Mucosa of stomach (tissue), 1 donor: ENCODE results near the gene HRH4.

ENCODE experiments used
- H3K27me3 ChIP-seq: one replicate; pipeline ENCODE4 v1.7.0; 2013; ENCODE audit warnings: mild to moderate bottlenecking, low read length; ENCODE audit not compliant: control insufficient read depth, insufficient read depth
- H3K36me3 ChIP-seq: one replicate; pipeline ENCODE4 v1.7.0; 2013; ENCODE audit warnings: low read length; ENCODE audit not compliant: control insufficient read depth, insufficient read depth
- H3K4me1 ChIP-seq: one replicate; pipeline ENCODE4 v1.7.0; 2013; ENCODE audit warnings: mild to moderate bottlenecking, low read length; ENCODE audit not compliant: control insufficient read depth, insufficient read depth
- H3K4me3 ChIP-seq: one replicate; pipeline ENCODE4 v1.7.0; 2013; ENCODE audit warnings: low read length
- H3K9ac ChIP-seq: one replicate; pipeline ENCODE4 v1.7.0; 2013; ENCODE audit warnings: mild to moderate bottlenecking, low read length, moderate library complexity
- H3K9me3 ChIP-seq: one replicate; pipeline ENCODE4 v1.7.0; 2013; ENCODE audit warnings: mild to moderate bottlenecking, low read length, moderate library complexity; ENCODE audit not compliant: control insufficient read depth
- donor health status: Pancreatic carcinoma.

Gene HRH4

DNA sequence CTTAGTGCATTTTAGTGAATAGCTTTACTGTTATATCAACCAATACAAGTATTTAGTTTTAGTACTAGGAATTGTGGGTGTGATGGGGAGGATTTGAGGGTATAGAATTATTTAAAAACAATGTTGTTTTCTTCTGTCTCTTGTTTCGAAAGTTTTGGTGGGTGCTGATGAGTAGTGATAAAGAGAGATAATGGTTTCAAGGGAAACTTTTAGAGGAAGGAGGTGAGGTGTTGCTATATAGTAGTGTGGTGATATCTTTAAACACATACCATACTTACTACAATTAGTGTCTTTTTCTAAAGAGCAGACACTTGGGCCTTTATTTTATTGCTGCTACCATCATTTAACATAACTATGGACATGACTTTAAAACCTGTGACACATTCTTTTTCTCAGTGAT lies 23.5 kb upstream of the HRH4 start:
- Histone ChIP-seq H3K27me3 (no peaks in the 10 kb centered on the region), H3K4me1 (no peaks in the 10 kb centered on the region), H3K4me3 (no peak overlapping the region), H3K9me3 (no peaks in the 10 kb centered on the region), H3K36me3 (no peaks in the 10 kb centered on the region), H3K9ac (no peak overlapping the region)

DNA sequence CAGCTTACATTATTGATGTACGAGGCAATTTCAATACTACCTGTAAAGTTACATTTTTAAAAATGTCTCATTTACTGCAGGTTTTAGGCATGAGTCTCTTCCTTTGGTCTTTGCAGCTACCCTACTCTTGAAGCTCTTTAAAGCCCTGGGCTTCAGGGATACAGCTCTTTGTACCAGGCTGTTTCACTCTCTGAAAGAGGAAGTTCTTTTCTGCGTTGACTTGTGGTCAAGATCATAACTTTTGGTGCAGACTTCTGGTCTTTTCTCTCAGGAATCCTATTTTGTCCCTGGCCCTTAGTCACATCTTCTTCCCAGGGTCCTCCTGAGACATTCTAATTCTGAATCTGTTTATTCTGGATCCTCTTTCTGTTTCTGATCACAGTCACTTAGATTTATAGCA lies 16.6 kb upstream of the HRH4 start:
- H3K4me1 ChIP-seq, result no peaks in the 10 kb centered on the region
- no peak overlapping the region for H3K9ac ChIP-seq
- no peaks in the 10 kb centered on the region for H3K9me3 ChIP-seq
- no peaks in the 10 kb centered on the region for H3K27me3 ChIP-seq
- no peaks in the 10 kb centered on the region for H3K36me3 ChIP-seq
- no peak overlapping the region for H3K4me3 ChIP-seq

DNA sequence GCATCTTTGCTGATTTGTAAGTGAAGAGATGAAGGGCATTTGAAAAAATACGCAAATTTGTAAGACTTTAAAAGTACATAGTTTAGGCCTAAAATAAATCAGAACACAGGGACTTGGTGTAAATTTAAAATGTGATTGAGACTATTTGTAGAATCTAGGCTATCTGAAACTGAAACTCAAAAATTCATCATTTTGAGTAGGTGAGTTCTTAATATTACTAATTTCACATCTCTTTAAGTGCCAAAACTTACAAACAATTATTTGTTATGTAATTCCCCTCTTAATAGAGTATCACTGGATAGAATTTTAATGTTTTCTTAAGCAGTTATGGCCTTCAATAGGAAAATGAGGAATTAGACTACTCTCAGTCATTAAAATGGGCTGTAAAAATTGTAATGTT lies 14.0 kb upstream of the HRH4 start:
- Histone ChIP-seq H3K9ac (no peak overlapping the region), H3K4me3 (no peak overlapping the region), H3K36me3 (no peaks in the 10 kb centered on the region), H3K9me3 (no peaks in the 10 kb centered on the region), H3K27me3 (no peaks in the 10 kb centered on the region), H3K4me1 (no peaks in the 10 kb centered on the region)

DNA sequence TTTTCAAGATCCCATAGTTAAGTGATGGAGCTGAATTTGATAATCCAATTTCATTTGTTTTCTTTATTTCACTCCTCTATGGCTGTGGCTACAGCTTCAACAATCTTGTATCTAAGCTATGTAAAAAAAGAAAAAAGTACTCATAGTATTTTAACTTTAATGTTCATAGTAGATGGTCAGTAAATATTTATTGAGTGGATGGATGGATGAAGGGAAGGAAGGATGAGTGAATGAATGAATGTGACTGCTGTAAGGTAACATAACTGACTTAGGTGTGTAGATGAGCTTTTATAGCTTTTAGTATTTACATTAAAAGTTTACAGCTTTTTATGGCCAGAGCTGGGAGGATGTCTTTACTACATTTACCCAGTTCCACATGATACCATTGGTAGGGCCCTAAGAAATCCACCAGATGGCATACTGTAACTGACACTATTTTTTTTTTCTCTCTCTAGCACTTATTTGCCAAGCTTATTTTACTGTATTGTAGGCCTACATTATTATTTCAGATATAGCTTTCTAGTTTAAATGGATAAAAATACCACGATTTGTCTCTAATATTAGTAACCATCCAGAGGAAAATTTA lies 13.4 kb upstream of the HRH4 start:
- no peaks in the 10 kb centered on the region for H3K4me1 ChIP-seq
- H3K4me3 ChIP-seq, result no peak overlapping the region
- no peaks in the 10 kb centered on the region for H3K36me3 ChIP-seq
- no peaks in the 10 kb centered on the region for H3K9me3 ChIP-seq
- no peak overlapping the region for H3K9ac ChIP-seq
- H3K27me3 ChIP-seq, result no peaks in the 10 kb centered on the region

DNA sequence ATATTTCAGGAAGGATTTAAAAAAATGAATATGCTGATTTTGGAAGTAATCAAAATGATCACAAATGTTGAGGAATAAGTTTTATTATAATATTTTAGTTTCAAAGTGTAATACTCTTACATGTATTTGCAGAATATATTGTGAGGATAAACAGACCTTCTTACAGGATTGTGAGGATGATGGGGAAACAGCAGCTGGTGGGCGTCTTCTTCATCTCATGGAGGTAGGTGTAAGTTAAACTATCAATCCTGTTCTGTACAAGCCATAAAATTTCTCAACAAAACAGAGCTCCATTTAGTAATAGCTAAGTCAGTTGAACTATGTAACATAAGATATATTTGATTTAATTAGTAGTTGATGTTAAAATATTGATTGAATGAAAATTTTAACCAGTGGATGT lies 12.5 kb upstream of the HRH4 start:
- Histone ChIP-seq H3K4me1 (no peaks in the 10 kb centered on the region), H3K9me3 (no peaks in the 10 kb centered on the region), H3K36me3 (no peaks in the 10 kb centered on the region), H3K9ac (no peak overlapping the region), H3K27me3 (no peaks in the 10 kb centered on the region), H3K4me3 (no peak overlapping the region)

DNA sequence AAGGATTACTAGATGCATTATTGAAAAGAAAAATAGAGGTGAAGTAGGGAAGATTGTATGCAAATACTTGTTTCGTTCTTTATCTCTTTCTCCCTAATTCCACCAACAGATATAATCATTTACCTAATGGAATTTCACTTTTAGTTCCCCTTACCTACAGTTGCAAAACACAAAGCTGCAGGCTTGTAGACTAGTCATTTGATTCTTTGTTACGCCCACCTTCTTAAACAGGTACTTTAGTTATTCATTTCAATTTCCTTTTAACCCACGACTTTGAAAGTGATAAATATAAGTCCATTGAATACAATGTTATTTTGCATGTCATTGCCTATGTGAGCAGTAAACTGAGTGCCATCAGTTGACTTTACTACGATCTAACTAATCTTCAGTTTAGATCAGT lies 3.9 kb upstream of the HRH4 start:
- Histone ChIP-seq H3K4me1 (no peaks in the 10 kb centered on the region), H3K27me3 (no peaks in the 10 kb centered on the region), H3K36me3 (no peaks in the 10 kb centered on the region), H3K9me3 (no peaks in the 10 kb centered on the region), H3K9ac (no peak overlapping the region), H3K4me3 (no peak overlapping the region)

DNA sequence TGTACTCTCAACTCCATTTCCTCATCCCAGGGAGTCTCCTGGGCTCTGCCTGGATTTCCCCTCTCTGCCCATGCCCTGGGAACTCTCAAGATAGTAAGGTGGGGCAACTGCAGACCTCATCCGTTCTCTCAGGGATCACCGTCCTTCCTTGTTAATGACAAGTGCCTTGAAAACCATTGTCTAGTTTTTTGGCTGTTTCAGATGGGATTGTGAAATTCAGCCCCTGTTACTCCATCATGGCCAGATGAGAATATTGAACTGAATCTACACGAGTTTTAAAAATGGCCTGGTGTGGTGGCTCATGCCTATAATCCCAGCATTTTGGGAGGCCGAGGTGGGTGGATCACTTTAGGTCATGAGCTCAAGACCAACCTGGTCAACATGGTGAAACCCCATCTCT lies 665 bp upstream of the HRH4 start:
- H3K9ac ChIP-seq, result no peak overlapping the region
- no peaks in the 10 kb centered on the region for H3K27me3 ChIP-seq
- H3K4me1 ChIP-seq, result no peaks in the 10 kb centered on the region
- H3K36me3 ChIP-seq, result no peaks in the 10 kb centered on the region
- H3K9me3 ChIP-seq, result no peaks in the 10 kb centered on the region
- no peak overlapping the region for H3K4me3 ChIP-seq

DNA sequence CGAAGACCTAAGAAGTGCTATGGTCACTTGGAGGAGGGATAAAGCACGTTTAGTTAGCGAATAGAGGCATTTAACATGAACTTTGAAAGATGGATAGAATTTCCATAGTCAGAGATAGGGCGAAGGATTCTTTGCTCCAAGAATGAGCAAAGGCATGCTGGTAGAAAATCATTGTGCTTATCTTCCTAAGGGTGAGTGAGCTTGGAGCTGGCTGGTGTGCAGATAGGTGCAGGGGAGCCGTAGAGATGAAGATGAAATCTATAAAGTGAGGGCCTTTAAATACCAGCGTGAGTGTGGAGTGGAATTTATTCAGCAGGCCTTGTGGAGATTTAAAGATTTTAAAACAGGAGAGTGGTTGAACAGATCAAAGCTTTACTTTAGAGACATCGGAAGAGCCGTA lies 1.6 kb downstream of the HRH4 start:
- Histone ChIP-seq H3K9ac (no peak overlapping the region), H3K4me3 (no peak overlapping the region), H3K9me3 (no peaks in the 10 kb centered on the region), H3K27me3 (no peaks in the 10 kb centered on the region), H3K4me1 (no peaks in the 10 kb centered on the region), H3K36me3 (no peaks in the 10 kb centered on the region)

DNA sequence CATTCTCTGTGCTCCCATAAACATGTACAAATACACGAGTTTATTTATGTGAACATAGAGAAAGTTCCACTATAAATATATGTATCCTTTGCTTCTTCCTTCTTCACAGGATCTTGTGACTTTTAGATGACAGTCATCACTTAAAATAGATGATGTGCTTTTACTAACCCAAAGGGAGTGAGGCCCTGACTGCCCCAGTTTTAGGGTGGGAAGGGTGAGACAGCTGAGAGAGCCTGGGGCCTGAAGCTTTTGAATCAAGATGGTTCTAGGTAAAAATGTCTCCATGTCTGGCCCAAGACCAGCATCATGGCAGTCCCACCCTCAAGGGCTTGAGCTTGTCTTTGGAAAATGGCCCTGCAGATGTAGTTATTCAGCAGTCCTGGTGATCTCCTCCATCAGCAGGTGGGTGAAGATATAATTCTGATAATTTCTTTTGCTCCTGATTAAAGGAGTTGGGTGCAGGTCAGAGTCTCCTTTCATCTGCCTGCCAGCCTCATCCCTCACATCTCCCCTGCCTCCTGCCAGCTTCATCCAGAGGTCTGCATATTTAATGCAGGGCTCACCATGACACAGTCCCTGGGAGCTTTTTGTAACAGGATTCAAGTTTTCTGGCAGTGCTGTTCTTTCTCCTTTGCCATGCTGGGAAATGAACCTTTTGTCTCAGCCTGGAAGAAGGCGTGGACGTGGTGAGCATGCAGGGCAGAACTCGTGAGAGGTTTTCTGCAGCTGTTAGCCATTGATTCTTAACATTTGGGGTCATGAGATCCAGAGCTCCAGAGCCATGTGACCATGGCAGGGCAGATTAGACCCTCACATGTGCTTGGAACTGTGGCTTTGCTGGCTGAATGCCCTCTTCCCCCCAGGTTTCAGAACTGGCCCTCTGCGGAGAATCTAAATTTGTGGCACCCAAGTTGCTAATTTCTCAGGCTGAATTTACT lies 2.7 kb downstream of the HRH4 start:
- H3K4me1 ChIP-seq, result no peaks in the 10 kb centered on the region
- H3K4me3 ChIP-seq, result no peak overlapping the region
- no peaks in the 10 kb centered on the region for H3K27me3 ChIP-seq
- H3K36me3 ChIP-seq, result no peaks in the 10 kb centered on the region
- no peaks in the 10 kb centered on the region for H3K9me3 ChIP-seq
- no peak overlapping the region for H3K9ac ChIP-seq

DNA sequence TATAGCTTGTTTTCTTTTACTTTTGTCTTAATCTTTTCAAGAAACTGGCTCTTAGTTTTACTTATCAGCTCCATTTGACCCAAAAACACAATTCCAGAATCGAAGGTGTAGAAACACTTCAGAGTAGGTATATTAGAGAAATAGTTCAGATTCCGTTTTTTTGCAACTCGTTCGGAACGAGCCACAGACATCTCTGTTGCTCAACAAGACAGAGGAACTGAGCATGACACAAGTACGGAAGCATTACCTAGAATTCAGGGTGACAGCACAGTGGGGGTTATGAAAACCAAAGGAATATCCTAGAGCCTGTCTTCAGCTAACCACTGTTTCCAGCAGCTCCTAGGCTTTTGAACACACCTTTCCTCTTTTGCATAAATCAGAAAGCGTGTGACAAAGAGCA lies 5.0 kb downstream of the HRH4 start:
- Histone ChIP-seq H3K9me3 (no peaks in the 10 kb centered on the region), H3K36me3 (no peaks in the 10 kb centered on the region), H3K9ac (no peak overlapping the region), H3K4me3 (no peak overlapping the region), H3K4me1 (no peaks in the 10 kb centered on the region), H3K27me3 (no peaks in the 10 kb centered on the region)

DNA sequence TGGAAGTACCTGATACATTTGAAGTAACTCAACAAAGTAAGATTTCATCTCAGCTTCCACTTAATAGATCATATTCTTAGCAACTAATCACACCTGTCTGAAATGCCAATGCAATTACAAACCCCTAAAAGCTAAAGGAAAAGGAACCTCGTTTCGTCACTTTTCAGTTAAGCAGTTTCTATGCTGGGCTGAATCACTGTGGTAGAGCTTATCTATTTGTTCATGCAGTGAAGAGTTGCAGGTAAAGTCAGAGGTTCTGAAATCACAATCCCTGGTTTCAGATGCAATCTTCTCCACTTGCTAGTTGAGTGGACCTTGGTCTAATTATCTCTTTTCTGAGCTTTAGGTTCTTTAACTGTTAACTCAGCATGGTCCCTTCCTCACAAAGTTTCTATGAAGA lies 6.3 kb downstream of the HRH4 start:
- Histone ChIP-seq H3K27me3 (no peaks in the 10 kb centered on the region), H3K4me1 (no peaks in the 10 kb centered on the region), H3K9me3 (no peaks in the 10 kb centered on the region), H3K9ac (no peak overlapping the region), H3K36me3 (no peaks in the 10 kb centered on the region), H3K4me3 (no peak overlapping the region)

DNA sequence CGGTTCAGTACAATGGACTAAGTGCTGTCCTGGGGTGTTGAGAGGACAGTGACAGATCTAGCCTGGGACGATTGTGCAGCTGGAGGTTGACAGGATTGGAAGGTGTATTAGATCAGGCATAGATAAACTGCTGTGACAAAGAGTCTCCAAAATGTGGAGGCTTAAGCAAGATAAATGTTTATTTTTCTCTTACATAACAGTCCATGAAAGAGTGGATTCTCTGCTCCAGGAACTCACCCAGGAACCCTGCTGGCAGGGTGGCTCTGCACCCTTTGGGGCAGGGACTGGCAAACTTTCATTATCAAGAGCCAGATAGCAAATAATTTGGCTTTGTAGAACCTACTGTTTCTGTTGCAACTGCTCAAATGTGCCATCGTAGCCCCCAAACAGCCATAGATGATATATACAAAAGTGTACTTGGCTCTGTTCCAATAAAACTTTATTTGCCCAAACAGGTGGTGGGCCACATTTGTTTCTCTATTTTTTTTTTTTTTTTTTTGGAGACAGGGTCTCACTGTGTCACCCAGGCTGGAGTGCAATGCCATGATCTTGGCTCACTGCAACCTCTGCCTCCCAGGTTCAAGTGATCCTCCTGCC lies 9.7 kb downstream of the HRH4 start:
- H3K27me3 ChIP-seq, result no peaks in the 10 kb centered on the region
- no peak overlapping the region for H3K4me3 ChIP-seq
- H3K4me1 ChIP-seq, result no peaks in the 10 kb centered on the region
- no peak overlapping the region for H3K9ac ChIP-seq
- no peaks in the 10 kb centered on the region for H3K9me3 ChIP-seq
- H3K36me3 ChIP-seq, result no peaks in the 10 kb centered on the region
